ENCODE results near the gene IL1RAP.

Gene IL1RAP

DNA sequence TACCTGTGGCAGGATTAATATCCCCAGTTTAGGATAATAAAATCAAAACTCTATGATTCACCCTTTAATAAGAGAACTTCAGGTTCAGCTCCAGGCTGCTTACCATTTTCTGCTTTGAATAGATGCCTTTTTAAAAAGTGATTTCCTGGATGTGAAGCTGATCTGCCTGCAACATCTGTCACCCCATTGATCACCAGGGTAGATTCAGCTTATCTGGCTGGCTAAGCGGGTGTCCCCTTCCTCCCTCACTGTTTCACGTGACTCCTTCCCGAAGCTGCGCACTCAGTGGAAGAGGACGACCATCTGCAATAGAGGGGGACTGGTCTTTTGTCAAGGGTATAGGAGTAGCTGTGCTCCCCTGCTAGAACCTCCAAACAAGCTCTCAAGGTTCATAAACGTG, 128.1 kb downstream of the IL1RAP start:
- no peak overlapping the region for H3K4me3 ChIP-seq (ENCODE audit: low read depth, low read length)
- DNase-seq (ENCODE audit: low read depth), result no peak
- in situ Hi-C loops (cut with HindIII; ENCODE audit: low sequenced_read_pairs), result no loop called here
- TF ChIP-seq, protein P1, sequence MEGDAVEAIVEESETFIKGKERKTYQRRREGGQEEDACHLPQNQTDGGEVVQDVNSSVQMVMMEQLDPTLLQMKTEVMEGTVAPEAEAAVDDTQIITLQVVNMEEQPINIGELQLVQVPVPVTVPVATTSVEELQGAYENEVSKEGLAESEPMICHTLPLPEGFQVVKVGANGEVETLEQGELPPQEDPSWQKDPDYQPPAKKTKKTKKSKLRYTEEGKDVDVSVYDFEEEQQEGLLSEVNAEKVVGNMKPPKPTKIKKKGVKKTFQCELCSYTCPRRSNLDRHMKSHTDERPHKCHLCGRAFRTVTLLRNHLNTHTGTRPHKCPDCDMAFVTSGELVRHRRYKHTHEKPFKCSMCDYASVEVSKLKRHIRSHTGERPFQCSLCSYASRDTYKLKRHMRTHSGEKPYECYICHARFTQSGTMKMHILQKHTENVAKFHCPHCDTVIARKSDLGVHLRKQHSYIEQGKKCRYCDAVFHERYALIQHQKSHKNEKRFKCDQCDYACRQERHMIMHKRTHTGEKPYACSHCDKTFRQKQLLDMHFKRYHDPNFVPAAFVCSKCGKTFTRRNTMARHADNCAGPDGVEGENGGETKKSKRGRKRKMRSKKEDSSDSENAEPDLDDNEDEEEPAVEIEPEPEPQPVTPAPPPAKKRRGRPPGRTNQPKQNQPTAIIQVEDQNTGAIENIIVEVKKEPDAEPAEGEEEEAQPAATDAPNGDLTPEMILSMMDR (IDR thresholded peaks at IDR 0.05; ENCODE audit: low read depth, low read length, missing control alignments), result no peak

DNA sequence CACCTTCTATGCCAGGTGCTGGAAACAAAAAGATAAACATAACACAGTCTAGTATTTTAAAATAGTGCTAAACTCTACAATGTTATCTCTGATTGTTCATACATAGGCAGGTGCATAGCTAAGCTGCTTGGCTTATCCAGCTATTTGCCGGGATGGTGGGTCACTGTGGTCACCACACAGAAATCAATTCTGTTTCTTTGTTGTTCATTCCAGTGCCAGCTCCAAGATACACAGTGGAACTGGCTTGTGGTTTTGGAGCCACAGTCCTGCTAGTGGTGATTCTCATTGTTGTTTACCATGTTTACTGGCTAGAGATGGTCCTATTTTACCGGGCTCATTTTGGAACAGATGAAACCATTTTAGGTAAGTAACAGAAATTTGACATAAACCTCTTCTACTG, 130.2 kb downstream of the IL1RAP start:
- H3K4me3 ChIP-seq (ENCODE audit: low read depth, low read length), result no peak overlapping the region
- no peak for DNase-seq (ENCODE audit: low read depth)
- in situ Hi-C loops (cut with HindIII; ENCODE audit: low sequenced_read_pairs), result no loop called here
- TF ChIP-seq, protein P1 (IDR thresholded peaks at IDR 0.05; ENCODE audit: low read depth, low read length, missing control alignments), result no peak

DNA sequence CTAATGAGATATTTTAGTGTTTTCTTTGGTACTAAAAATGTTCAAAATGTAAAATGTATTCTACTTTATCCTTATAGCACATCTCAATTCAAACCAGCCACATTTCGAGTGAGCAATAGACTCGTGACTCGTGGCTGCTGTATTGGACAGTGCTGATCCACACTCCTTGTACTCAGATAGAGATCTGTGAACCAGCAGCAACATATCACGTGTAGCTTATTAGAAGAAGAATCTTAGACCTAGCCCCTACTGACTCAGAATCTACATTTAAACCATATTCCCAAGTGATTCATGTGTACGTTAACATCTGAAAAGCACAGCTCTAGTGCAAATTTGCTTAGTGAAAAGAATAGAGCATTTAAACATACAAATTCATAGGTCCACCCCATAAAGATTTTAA, 130.9 kb downstream of the IL1RAP start:
- DNase-seq (ENCODE audit: low read depth), result no peak
- TF ChIP-seq, protein P1 (IDR thresholded peaks at IDR 0.05; ENCODE audit: low read depth, low read length, missing control alignments), result no peak
- H3K4me3 ChIP-seq (ENCODE audit: low read depth, low read length), result no peak overlapping the region
- in situ Hi-C loops (cut with HindIII; ENCODE audit: low sequenced_read_pairs), result no loop called here

DNA sequence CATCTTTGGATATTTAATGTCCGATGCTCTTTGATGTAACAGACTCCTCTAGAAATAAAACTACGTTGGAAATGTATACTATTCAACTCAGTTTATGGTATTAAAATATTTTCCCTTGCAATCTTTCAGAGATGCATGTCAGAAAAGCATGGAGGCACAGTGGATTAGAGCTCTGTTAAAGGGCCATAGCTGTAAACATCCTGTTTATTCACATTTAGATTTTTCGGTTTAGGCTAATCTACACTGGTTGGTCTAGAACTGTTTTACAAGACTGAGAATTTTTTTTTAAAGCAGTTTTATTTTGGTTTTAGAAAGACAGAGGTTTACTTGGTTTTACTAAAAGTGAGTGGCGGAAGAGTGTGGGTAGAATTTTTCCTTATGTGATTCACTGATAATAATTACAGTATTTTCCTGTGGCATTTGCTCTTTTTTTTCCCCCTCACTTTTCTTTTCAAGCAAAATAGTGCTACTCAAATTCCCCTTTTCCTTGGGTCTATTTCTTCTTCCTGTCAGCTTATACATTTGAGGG, 132.1 kb downstream of the IL1RAP start:
- no peak for DNase-seq (ENCODE audit: low read depth)
- in situ Hi-C loops (cut with HindIII; ENCODE audit: low sequenced_read_pairs), result no loop called here
- TF ChIP-seq, protein P1 (IDR thresholded peaks at IDR 0.05; ENCODE audit: low read depth, low read length, missing control alignments), result no peak
- no peak overlapping the region for H3K4me3 ChIP-seq (ENCODE audit: low read depth, low read length)

DNA sequence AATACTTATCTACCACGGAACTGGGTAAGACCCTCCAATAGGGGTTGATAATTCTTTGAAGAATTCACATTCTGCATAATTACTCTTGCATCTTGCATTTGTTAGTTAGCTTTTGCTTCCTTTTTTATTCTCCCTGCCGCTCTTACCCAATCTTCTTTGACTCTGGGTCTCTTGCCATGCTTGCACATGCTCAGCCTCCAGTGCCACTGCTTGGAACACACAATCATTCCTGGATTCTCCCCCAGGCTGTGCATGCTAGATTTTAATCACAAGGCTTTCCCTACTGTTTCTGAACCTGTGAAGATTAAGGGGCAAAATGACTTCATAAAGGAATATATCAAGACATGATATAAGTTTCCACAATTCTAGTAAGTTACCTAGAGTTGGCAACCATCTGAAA, 133.1 kb downstream of the IL1RAP start:
- in situ Hi-C loops (cut with HindIII; ENCODE audit: low sequenced_read_pairs), result no loop called here
- TF ChIP-seq, protein P1 (IDR thresholded peaks at IDR 0.05; ENCODE audit: low read depth, low read length, missing control alignments), result no peak
- H3K4me3 ChIP-seq (ENCODE audit: low read depth, low read length), result no peak overlapping the region
- no peak for DNase-seq (ENCODE audit: low read depth)

DNA sequence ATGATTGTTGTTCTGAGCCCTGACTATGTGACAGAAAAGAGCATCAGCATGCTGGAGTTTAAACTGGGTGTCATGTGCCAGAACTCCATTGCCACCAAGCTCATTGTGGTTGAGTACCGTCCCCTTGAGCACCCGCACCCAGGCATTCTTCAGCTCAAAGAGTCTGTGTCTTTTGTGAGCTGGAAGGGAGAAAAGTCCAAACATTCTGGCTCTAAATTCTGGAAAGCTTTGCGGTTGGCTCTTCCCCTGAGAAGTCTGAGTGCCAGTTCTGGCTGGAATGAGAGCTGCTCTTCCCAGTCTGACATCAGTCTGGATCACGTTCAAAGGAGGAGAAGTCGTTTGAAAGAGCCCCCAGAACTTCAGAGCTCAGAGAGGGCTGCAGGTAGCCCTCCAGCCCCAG, 142.0 kb downstream of the IL1RAP start:
- in situ Hi-C loops (cut with HindIII; ENCODE audit: low sequenced_read_pairs), result no loop called here
- DNase-seq (ENCODE audit: low read depth), result no peak
- TF ChIP-seq, protein P1 (IDR thresholded peaks at IDR 0.05; ENCODE audit: low read depth, low read length, missing control alignments), result no peak
- no peak overlapping the region for H3K4me3 ChIP-seq (ENCODE audit: low read depth, low read length)

DNA sequence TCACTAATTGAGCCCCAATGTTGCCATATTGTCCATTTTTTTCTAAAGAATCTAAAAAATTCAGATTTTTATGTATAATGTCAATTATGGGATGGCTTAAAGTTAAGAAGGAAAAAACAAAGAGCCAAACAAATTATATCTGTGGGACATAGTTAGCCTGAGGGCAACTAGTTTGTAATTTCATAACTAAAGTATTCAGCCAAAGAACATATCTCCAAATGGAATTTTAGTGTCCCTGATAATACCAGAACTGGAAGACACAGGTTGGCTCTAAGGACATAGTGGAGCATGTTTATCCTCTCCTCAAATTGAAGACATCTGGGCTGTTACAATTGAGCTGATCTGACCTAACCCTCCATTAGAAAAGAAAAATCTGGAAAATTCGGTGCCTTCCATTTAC, 144.2 kb downstream of the IL1RAP start:
- TF ChIP-seq, protein P1 (IDR thresholded peaks at IDR 0.05; ENCODE audit: low read depth, low read length, missing control alignments), result no peak
- DNase-seq (ENCODE audit: low read depth), result no peak
- H3K4me3 ChIP-seq (ENCODE audit: low read depth, low read length), result no peak overlapping the region
- in situ Hi-C loops (cut with HindIII; ENCODE audit: low sequenced_read_pairs), result no loop called here

Data from astrocyte of the cerebellum (primary cell).